ENCODE data around the gene C1QTNF6.

The C1QTNF6 gene

GRCh38 chr22:37148031-37148651 lies 39.9 kb downstream of the C1QTNF6 start:
- peak; percentile 85 for FAIRE-seq
- no peak for DNase-seq (ENCODE audit: insufficient read length, low spot score)

- peak; percentile 44 for FAIRE-seq
- DNase-seq (ENCODE audit: insufficient read length, low spot score), result no peak
These were observed 40.7 kb downstream of the C1QTNF6 start for GRCh38 chr22:37147186-37147990.

- FAIRE-seq (peak; percentile 57), DNase-seq (ENCODE audit: insufficient read length, low spot score) (no peak)
These were observed 41.4 kb downstream of the C1QTNF6 start for GRCh38 chr22:37146507-37147180.

GRCh38 chr22:37146051-37146385 lies 42.0 kb downstream of the C1QTNF6 start:
- DNase-seq (ENCODE audit: insufficient read length, low spot score), result no peak

GRCh38 chr22:37145180-37146050 lies 42.6 kb downstream of the C1QTNF6 start:
- DNase-seq (ENCODE audit: insufficient read length, low spot score), result no peak
- no peak for FAIRE-seq

More at GRCh38 chr22:37146051-37146385, 42.0 kb downstream of the C1QTNF6 start:
- FAIRE-seq, result no peak

- FAIRE-seq, result no peak
- no peak for DNase-seq (ENCODE audit: insufficient read length, low spot score)
These were observed 43.9 kb downstream of the C1QTNF6 start for GRCh38 chr22:37144180-37144554.

- no peak for DNase-seq (ENCODE audit: insufficient read length, low spot score)
- no peak for FAIRE-seq
These were observed 46.1 kb downstream of the C1QTNF6 start for GRCh38 chr22:37141971-37142370.

- DNase-seq (ENCODE audit: insufficient read length, low spot score) (no peak), FAIRE-seq (no peak)
These were observed 46.6 kb downstream of the C1QTNF6 start for GRCh38 chr22:37141476-37141875.

GRCh38 chr22:37140686-37141323 lies 47.2 kb downstream of the C1QTNF6 start:
- no peak for DNase-seq (ENCODE audit: insufficient read length, low spot score)

GRCh38 chr22:37139762-37140161 lies 48.3 kb downstream of the C1QTNF6 start:
- DNase-seq (ENCODE audit: insufficient read length, low spot score) (no peak), FAIRE-seq (no peak)

More at GRCh38 chr22:37140686-37141323, 47.2 kb downstream of the C1QTNF6 start:
- no peak for FAIRE-seq

GRCh38 chr22:37138849-37139561 lies 49.0 kb downstream of the C1QTNF6 start:
- no peak for FAIRE-seq
- DNase-seq (ENCODE audit: insufficient read length, low spot score), result no peak

GRCh38 chr22:37137903-37138665 lies 50.0 kb downstream of the C1QTNF6 start:
- DNase-seq (ENCODE audit: insufficient read length, low spot score) (no peak), FAIRE-seq (peak; percentile 85)

GRCh38 chr22:37137131-37137530 lies 50.9 kb downstream of the C1QTNF6 start:
- FAIRE-seq (no peak), DNase-seq (ENCODE audit: insufficient read length, low spot score) (no peak)

GRCh38 chr22:37135023-37135422 lies 53.0 kb downstream of the C1QTNF6 start:
- DNase-seq (ENCODE audit: insufficient read length, low spot score) (no peak), FAIRE-seq (no peak)

GRCh38 chr22:37133304-37134018 lies 54.6 kb downstream of the C1QTNF6 start:
- FAIRE-seq, result no peak
- DNase-seq (ENCODE audit: insufficient read length, low spot score), result no peak

- no peak for DNase-seq (ENCODE audit: insufficient read length, low spot score)
- FAIRE-seq, result no peak
These were observed 55.3 kb downstream of the C1QTNF6 start for GRCh38 chr22:37132773-37133172.

Data from GM19239 (cell line).